Neural progenitor cell (in vitro differentiated cells): ENCODE results near the gene SPHKAP. TPM values are rescaled to one million over a fixed set of nuclear protein-coding genes. Genes with fewer than 3 reads are reported as not detected.

Experiments
- DNase-seq: peaks from one replicate; pipeline ENCODE4 v3.0.0-alpha.2; 2016; ENCODE audit warnings: low spot score
- H2AFZ ChIP-seq: fragments of 200-600 bp; sonication (generic); replicated peaks from 2 replicates; pipeline ENCODE4 v1.6.1; 2016; ENCODE audit warnings: antibody characterized with exemption
- H3F3A ChIP-seq: fragments of 200-600 bp; sonication (generic); 2 replicates; pipeline ENCODE4 v1.6.1; 2016; ENCODE audit warnings: antibody characterized with exemption, low read depth
- H3K27ac ChIP-seq: fragments of 200-600 bp; sonication (generic); 2 replicates; pipeline ENCODE4 v1.5.1; 2016; ENCODE audit warnings: mild to moderate bottlenecking
- H3K27me3 ChIP-seq: fragments of 200-600 bp; sonication (generic); 2 replicates; pipeline ENCODE4 v1.6.1; 2016; ENCODE audit warnings: mild to moderate bottlenecking, moderate library complexity
- H3K36me3 ChIP-seq: fragments of 200-600 bp; sonication (generic); 2 replicates; pipeline ENCODE4 v1.5.1; 2016
- H3K4me1 ChIP-seq: fragments of 200-600 bp; sonication (generic); 2 replicates; pipeline ENCODE4 v1.6.1; 2016; ENCODE audit warnings: mixed run types
- H3K4me2 ChIP-seq: fragments of 200-600 bp; sonication (generic); 2 replicates; pipeline ENCODE4 v1.6.1; 2016
- H3K4me3 ChIP-seq: fragments of 200-600 bp; sonication (generic); 2 replicates; pipeline ENCODE4 v1.5.1; 2016
- H3K79me2 ChIP-seq: fragments of 200-600 bp; sonication (generic); 2 replicates; pipeline ENCODE4 v1.6.1; 2016; ENCODE audit warnings: low read depth
- H3K9ac ChIP-seq: fragments of 200-600 bp; sonication (generic); 2 replicates; pipeline ENCODE4 v1.6.1; 2016
- H3K9me3 ChIP-seq: fragments of 200-600 bp; sonication (generic); 2 replicates; pipeline ENCODE4 v1.5.1; 2016; ENCODE audit warnings: low read depth
- H4K20me1 ChIP-seq: fragments of 200-600 bp; sonication (generic); 2 replicates; pipeline ENCODE4 v1.6.1; 2016; ENCODE audit warnings: low read depth
- H3K27ac Mint-ChIP-seq: 3 replicates; pipeline ENCODE4 v1.8.0; 2021; ENCODE audit warnings: mixed read lengths
- H3K27me3 Mint-ChIP-seq: 2 replicates; pipeline ENCODE4 v1.8.0; 2022; ENCODE audit warnings: low read depth, mild to moderate bottlenecking, inconsistent platforms, moderate library complexity, mixed read lengths; ENCODE audit not compliant: insufficient read depth
- H3K36me3 Mint-ChIP-seq: 3 replicates; pipeline ENCODE4 v1.8.0; 2021; ENCODE audit warnings: mixed read lengths
- H3K4me1 Mint-ChIP-seq: 3 replicates; pipeline ENCODE4 v1.8.0; 2021; ENCODE audit warnings: mixed read lengths
- H3K4me3 Mint-ChIP-seq: 3 replicates; pipeline ENCODE4 v1.8.0; 2021; ENCODE audit warnings: mild to moderate bottlenecking, moderate library complexity, mixed read lengths
- H3K9me3 Mint-ChIP-seq: 3 replicates; pipeline ENCODE4 v1.8.0; 2020; ENCODE audit warnings: mixed read lengths
- CTCF ChIP-seq: fragments of 200-600 bp; sonication (generic); IDR thresholded peaks from 2 replicates; pipeline ENCODE4 v1.5.1; 2017; ENCODE audit warnings: antibody characterized with exemption, mild to moderate bottlenecking
- EZH2 ChIP-seq: fragments of 200-600 bp; sonication (generic); IDR thresholded peaks from 2 replicates; pipeline ENCODE4 v1.6.1; 2017; ENCODE audit warnings: antibody characterized with exemption, mild to moderate bottlenecking, moderate library complexity
- EZH2phosphoT487 ChIP-seq: fragments of 200-600 bp; sonication (generic); IDR thresholded peaks from 2 replicates; pipeline ENCODE4 v1.6.1; 2017; ENCODE audit warnings: antibody characterized with exemption
- total RNA-seq: library from RNA; depleted of rRNA; stranded (reverse); fragments of >200 nt; gene quantifications from 2 replicates; pipeline ENCODE4 v1.2.3, GENCODE V29; 2015; ENCODE audit warnings: low replicate concordance

Gene SPHKAP
- total RNA-seq, 1 donor from 2014 or later, result not detected

GRCh38 chr2:228039752-228040534 lies 141.5 kb downstream of the SPHKAP start:
- no peak overlapping the region for H2AFZ ChIP-seq
- H3K79me2 ChIP-seq, result no peaks in the 10 kb centered on the region
- no peaks in the 10 kb centered on the region for H3K9me3 ChIP-seq
- no peak overlapping the region for H3K27ac ChIP-seq
- Mint-ChIP-seq H3K9me3 (no peaks in the 10 kb centered on the region), H3K4me3 (no peak overlapping the region), H3K27me3 (peaks cover 3% of the 10 kb centered on the region), H3K36me3 (no peaks in the 10 kb centered on the region), H3K4me1 (no peaks in the 10 kb centered on the region), H3K27ac (no peak overlapping the region)
- H3K27me3 ChIP-seq, result no peaks in the 10 kb centered on the region
- H3K4me3 ChIP-seq, result no peak overlapping the region
- no peak overlapping the region for H3K4me2 ChIP-seq
- no peaks in the 10 kb centered on the region for H3K36me3 ChIP-seq
- no peaks in the 10 kb centered on the region for H3K4me1 ChIP-seq
- no peak overlapping the region for H3K9ac ChIP-seq
- TF ChIP-seq EZH2phosphoT487 (no peak), CTCF (peak; percentile 81), EZH2 (no peak)
- H3F3A ChIP-seq, result no peaks in the 10 kb centered on the region
- peak; percentile 58 for DNase-seq
- H4K20me1 ChIP-seq, result no peaks in the 10 kb centered on the region

GRCh38 chr2:228038967-228039366 lies 142.5 kb downstream of the SPHKAP start:
- no peaks in the 10 kb centered on the region for H3K36me3 ChIP-seq
- H3K27ac ChIP-seq, result no peak overlapping the region
- H4K20me1 ChIP-seq, result no peaks in the 10 kb centered on the region
- no peak overlapping the region for H3K4me3 ChIP-seq
- Mint-ChIP-seq H3K4me3 (no peak overlapping the region), H3K27ac (no peak overlapping the region), H3K9me3 (no peaks in the 10 kb centered on the region), H3K36me3 (no peaks in the 10 kb centered on the region), H3K27me3 (peaks cover 3% of the 10 kb centered on the region), H3K4me1 (no peaks in the 10 kb centered on the region)
- TF ChIP-seq CTCF, result no peak
- TF ChIP-seq EZH2, result no peak
- TF ChIP-seq EZH2phosphoT487, result no peak
- no peaks in the 10 kb centered on the region for H3K9me3 ChIP-seq
- no peak overlapping the region for H3K4me2 ChIP-seq
- H3K9ac ChIP-seq, result no peak overlapping the region
- H2AFZ ChIP-seq, result no peak overlapping the region
- H3K4me1 ChIP-seq, result no peaks in the 10 kb centered on the region
- H3K79me2 ChIP-seq, result no peaks in the 10 kb centered on the region
- DNase-seq, result no peak
- no peaks in the 10 kb centered on the region for H3K27me3 ChIP-seq
- H3F3A ChIP-seq, result no peaks in the 10 kb centered on the region

- no peak overlapping the region for H2AFZ ChIP-seq
- no peaks in the 10 kb centered on the region for H3K9me3 ChIP-seq
- no peaks in the 10 kb centered on the region for H3F3A ChIP-seq
- H3K27me3 ChIP-seq, result no peaks in the 10 kb centered on the region
- no peak for DNase-seq
- Mint-ChIP-seq H3K9me3 (peaks cover 3% of the 10 kb centered on the region), H3K27me3 (peaks cover 3% of the 10 kb centered on the region), H3K4me3 (no peak overlapping the region), H3K27ac (no peak overlapping the region), H3K36me3 (no peaks in the 10 kb centered on the region), H3K4me1 (no peaks in the 10 kb centered on the region)
- H3K4me2 ChIP-seq, result no peak overlapping the region
- no peak overlapping the region for H3K27ac ChIP-seq
- H3K79me2 ChIP-seq, result no peaks in the 10 kb centered on the region
- no peaks in the 10 kb centered on the region for H3K4me1 ChIP-seq
- H4K20me1 ChIP-seq, result no peaks in the 10 kb centered on the region
- TF ChIP-seq EZH2 (no peak), EZH2phosphoT487 (no peak), CTCF (no peak)
- no peak overlapping the region for H3K4me3 ChIP-seq
- H3K36me3 ChIP-seq, result no peaks in the 10 kb centered on the region
- H3K9ac ChIP-seq, result no peak overlapping the region
Measured at GRCh38 chr2:228037915-228038314, 143.6 kb downstream of the SPHKAP start.
